Loucy (cell line): ENCODE data around the gene MED13L.

Experiments
- CTCF ChIP-seq: fragments of 200-600 bp; sonication (generic); conservative IDR thresholded peaks from 2 replicates; pipeline ENCODE4 v1.5.1; 2014; ENCODE audit warnings: mild to moderate bottlenecking, antibody characterized with exemption, low read length
- EZH2phosphoT487 ChIP-seq: fragments of 200-600 bp; IDR thresholded peaks from 2 replicates; pipeline ENCODE4 v1.6.1; 2018; ENCODE audit warnings: antibody characterized with exemption, mild to moderate bottlenecking, moderate library complexity, borderline replicate concordance

- TF ChIP-seq CTCF, result no peak
- no peak for TF ChIP-seq EZH2phosphoT487
Observed at GRCh38 chr12:116202940-116203339, 74.6 kb downstream of the MED13L start.
